Measurements from ENCODE around the gene SPG11.

GRCh38 chr15:44682211-44682610 lies 18.7 kb upstream of the SPG11 start:
- TF ChIP-seq EZH2phosphoT487 (IDR thresholded peaks at IDR 0.05; ENCODE audit: insufficient read depth, low read depth) (no peak), EZH2 (IDR thresholded peaks at IDR 0.05; ENCODE audit: insufficient read depth, poor library complexity, severe bottlenecking) (no peak)

Measured in GM23248 (cell line).